GM12875 (cell line): ENCODE data around the gene OTOR.

Experiments used
- H3K4me3 ChIP-seq: one replicate; pipeline ENCODE4 v1.5.1; 2011; ENCODE audit warnings: low read depth, low read length, control low read depth
- CTCF ChIP-seq: IDR thresholded peaks from 2 replicates; pipeline ENCODE4 v1.5.1; 2011; ENCODE audit warnings: low read depth, mild to moderate bottlenecking, control low read depth, inconsistent platforms, low read length, moderate library complexity, borderline replicate concordance; ENCODE audit not compliant: insufficient read depth

OTOR gene

GRCh38 chr20:16781496-16781895 is 33.3 kb downstream of the OTOR start:
- no peak for TF ChIP-seq CTCF
- no peak overlapping the region for H3K4me3 ChIP-seq

GRCh38 chr20:16785226-16785625 is 37.1 kb downstream of the OTOR start:
- TF ChIP-seq CTCF, result no peak
- H3K4me3 ChIP-seq, result no peak overlapping the region
